Amygdala (tissue), 56 donors: Measurements from ENCODE around the gene AKT1S1.
"Not testable (repeated sequence)": the region's sequence is repeated elsewhere in the genome, so short reads cannot be mapped to it uniquely, and the experiment has no call there.

Experiments
- DNase-seq, 56 donors: peaks; one replicate each; lab custom pipeline; 2025; lab: John Stamatoyannopoulos, UW

AKT1S1 gene

DNA sequence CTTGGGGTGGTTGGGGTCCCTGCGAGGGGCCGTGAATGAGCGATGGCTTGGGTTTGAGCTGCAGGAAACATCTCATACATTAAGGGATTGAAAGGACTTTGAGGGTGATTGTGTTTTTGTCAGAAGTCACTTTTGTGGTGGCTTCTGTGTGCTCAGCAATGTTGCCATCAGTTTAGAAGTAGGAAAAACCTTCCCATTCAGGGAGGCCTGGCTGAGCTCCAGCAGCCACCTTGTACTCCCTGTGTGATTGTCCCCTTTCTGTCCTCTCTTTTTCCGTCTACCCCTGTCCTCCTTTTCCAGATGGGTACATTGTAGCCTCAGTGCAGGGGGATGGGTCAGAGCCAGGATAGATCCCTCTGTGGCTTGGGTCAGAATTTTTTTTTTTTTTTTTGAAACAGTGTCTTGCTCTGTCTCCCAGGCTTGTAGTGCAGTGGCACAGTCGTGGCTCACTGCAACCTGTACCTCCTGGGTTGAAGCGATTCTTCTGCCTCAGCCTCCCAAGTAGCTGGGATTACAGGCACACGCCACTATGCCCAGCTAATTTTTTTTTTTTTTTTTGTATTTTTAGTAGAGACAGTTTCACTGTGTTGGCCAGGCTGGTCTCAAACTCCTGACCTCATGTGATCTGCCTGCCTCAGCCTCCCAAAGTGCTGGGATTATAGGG is 57.6 kb downstream of the AKT1S1 start:
- not testable (repeated sequence) for DNase-seq
